ENCODE results near the gene CDH8.
"Not testable (repeated sequence)": the region's sequence is repeated elsewhere in the genome, so short reads cannot be mapped to it uniquely, and the experiment has no call there.

Gene CDH8

GRCh38 chr16:61862221-61863155 lies 173.8 kb downstream of the CDH8 start:
- no peak for DNase-seq (ENCODE audit: low read depth)

- peak; percentile 31 for DNase-seq (ENCODE audit: low read depth)
Observed at GRCh38 chr16:61858988-61859387, 177.2 kb downstream of the CDH8 start.

- DNase-seq (ENCODE audit: low read depth): no peak
Observed at GRCh38 chr16:61842666-61843065, 193.6 kb downstream of the CDH8 start.

GRCh38 chr16:61836804-61837393 lies 199.3 kb downstream of the CDH8 start:
- no peak for DNase-seq (ENCODE audit: low read depth)

GRCh38 chr16:61834082-61834481 lies 202.2 kb downstream of the CDH8 start:
- DNase-seq (ENCODE audit: low read depth): no peak

GRCh38 chr16:61831351-61831917 lies 204.8 kb downstream of the CDH8 start:
- DNase-seq (ENCODE audit: low read depth): no peak

- no peak for DNase-seq (ENCODE audit: low read depth)
Observed at GRCh38 chr16:61829631-61830030, 206.6 kb downstream of the CDH8 start.

- no peak for DNase-seq (ENCODE audit: low read depth)
Observed at GRCh38 chr16:61823326-61823725, 212.9 kb downstream of the CDH8 start.

GRCh38 chr16:61820820-61821219 lies 215.4 kb downstream of the CDH8 start:
- no peak for DNase-seq (ENCODE audit: low read depth)

GRCh38 chr16:61820398-61820797 lies 215.8 kb downstream of the CDH8 start:
- DNase-seq (ENCODE audit: low read depth): peak; percentile 32

GRCh38 chr16:61818850-61819249 lies 217.4 kb downstream of the CDH8 start:
- DNase-seq (ENCODE audit: low read depth): no peak

GRCh38 chr16:61817583-61818278 lies 218.5 kb downstream of the CDH8 start:
- no peak for DNase-seq (ENCODE audit: low read depth)

- DNase-seq (ENCODE audit: low read depth): no peak
Observed at GRCh38 chr16:61814726-61815347, 221.4 kb downstream of the CDH8 start.

- no peak for DNase-seq (ENCODE audit: low read depth)
Observed at GRCh38 chr16:61813339-61813738, 222.9 kb downstream of the CDH8 start.

- no peak for DNase-seq (ENCODE audit: low read depth)
Observed at GRCh38 chr16:61812251-61812650, 224.0 kb downstream of the CDH8 start.

GRCh38 chr16:61807551-61807950 lies 228.7 kb downstream of the CDH8 start:
- DNase-seq (ENCODE audit: low read depth): no peak

- not testable (repeated sequence) for DNase-seq (ENCODE audit: low read depth)
Observed at GRCh38 chr16:61801217-61801616, 235.0 kb downstream of the CDH8 start.

GRCh38 chr16:61798741-61799140 lies 237.5 kb downstream of the CDH8 start:
- DNase-seq (ENCODE audit: low read depth): no peak

- no peak for DNase-seq (ENCODE audit: low read depth)
Observed at GRCh38 chr16:61797961-61798507, 238.2 kb downstream of the CDH8 start.

GRCh38 chr16:61797296-61797795 lies 238.9 kb downstream of the CDH8 start:
- no peak for DNase-seq (ENCODE audit: low read depth)

- peak; percentile 95 for DNase-seq (ENCODE audit: low read depth)
Observed at GRCh38 chr16:61792194-61792909, 243.9 kb downstream of the CDH8 start.
